CD4-positive, alpha-beta T cell treated with Interleukin-17A for 4 hours (primary cell): ENCODE data around the gene ZNF839.

ENCODE experiments used
- DNase-seq: peaks from one replicate; pipeline ENCODE4 v3.0.0-alpha.2; 2020; ENCODE audit warnings: mixed read lengths

ZNF839 gene

DNA sequence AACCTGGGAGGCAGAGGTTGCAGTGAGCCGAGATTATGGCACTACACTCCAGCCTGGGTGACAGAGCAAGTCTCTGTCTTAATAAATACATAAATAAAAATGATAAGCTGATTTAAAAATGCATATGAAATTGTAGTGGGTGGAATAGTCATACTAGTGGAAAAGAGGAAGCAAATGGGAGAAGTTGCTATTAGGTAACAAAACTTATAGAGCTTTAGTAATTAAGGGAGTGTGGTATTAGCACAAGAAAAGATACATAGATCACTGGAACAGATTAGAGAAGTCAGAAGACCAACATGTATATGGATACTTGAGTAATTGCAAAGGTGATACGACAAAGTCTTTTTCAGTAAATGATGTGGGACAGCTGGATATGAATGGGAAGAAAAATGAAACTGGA is 69.7 kb downstream of the ZNF839 start:
- DNase-seq: no peak

- no peak for DNase-seq
Measured at GRCh38 chr14:102390064-102390855, 70.7 kb downstream of the ZNF839 start.
